ENCODE results near the gene PSMB5.

Gene PSMB5

DNA sequence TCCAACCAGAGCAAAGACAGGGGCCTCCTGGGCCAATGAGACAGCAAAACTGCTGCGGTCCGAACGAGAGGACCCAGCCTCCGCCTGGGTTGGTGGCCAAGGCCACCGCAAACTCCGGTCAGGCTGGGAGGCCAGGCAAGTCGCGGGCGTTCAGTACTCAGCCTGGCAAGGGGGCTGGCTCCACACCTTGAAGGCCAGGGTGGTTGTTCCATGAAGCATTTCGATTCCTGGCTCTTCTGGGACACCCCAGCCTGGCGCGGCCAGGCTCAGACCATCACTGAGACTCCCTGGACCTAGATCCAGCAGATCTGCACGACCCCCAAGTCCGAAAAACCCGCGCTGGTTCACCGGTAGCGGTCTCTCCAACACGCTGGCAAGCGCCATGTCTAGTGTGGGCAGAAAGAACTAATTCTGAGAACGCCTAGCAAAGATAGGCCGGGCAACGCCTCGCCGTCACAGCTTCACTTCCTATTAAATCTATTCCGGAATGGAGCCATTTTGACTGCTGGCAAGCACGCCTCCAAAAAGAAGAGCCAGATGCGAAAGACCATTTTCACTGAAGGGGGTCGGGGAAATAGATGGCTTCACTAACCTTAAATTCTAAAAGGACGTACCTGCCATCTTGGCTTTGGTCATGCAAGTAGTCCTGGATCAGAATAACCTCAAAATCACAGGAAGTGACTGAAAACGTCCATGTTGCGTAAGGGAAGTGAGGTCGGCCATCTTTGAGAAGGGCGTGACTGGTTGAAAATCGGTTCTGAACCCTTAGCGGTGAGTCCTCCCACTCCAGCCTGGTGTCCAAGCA lies at the start of gene PSMB5:
Gene PSMB5, minus strand, starts transcription at position 403 of the 805 bp plus-strand sequence. Its CDS starts 19 bp downstream, at position 384.
- no peak for DNase-seq

DNA sequence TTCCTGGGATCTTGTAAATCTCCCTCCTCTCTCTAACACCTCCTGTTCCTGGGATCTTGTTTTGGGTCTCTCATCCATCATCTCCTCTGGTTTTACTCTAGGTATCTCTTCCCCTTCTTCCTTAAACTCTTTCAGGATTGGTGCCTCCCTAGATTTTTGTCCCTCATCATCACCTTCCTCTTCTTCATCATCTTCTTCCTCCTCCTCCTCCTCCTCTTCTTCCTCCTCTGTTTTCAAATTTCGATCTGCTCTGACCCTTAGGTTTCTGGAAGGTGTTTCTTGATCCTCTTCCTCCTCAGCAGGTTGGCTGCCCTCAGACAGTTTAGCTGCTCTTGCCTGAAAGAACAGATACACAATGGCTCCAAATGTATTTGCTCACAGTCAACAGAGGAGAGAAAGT lies 45.8 kb upstream of the PSMB5 start:
- DNase-seq = no peak

DNA sequence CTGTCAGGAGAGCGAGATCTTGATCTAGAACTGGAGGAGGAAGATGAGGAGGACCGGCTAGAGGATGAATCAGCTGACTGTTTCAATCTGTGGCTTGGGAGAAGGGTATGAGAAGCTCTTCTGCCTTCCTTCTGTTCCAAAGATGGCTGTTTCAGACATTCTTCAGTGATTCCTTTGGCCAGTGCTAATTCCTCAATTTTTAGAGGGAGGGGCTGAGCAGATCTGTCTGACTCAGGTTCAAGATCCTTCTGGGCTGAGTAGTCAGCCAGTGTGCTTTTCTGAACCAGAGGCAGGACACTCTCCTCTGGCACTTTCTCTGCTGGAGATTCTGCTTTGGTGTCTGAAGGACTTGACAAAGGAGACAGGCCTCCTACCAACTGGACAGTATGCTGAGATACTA lies 45.0 kb upstream of the PSMB5 start:
- DNase-seq = no peak

DNA sequence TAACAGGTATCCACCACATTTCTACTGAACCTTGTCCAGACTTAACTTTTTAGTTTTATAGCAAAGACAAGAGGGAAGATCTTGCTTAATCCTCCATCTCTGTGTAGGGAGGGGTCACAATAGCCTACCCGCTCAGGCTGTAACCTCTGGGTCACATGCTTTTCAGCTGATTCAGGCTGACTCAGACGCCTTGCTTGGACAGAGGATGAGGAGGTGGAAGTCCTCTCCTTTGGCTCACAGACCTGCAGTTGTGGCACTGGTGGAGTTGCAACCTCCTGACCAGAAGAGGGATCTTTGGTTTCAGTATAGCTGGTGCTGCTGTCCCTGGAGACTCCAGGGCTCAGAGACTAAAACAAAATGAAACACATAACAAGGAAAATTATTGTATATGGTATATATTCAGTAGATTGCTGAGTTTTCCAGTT lies 44.0 kb upstream of the PSMB5 start:
- no peak for DNase-seq

DNA sequence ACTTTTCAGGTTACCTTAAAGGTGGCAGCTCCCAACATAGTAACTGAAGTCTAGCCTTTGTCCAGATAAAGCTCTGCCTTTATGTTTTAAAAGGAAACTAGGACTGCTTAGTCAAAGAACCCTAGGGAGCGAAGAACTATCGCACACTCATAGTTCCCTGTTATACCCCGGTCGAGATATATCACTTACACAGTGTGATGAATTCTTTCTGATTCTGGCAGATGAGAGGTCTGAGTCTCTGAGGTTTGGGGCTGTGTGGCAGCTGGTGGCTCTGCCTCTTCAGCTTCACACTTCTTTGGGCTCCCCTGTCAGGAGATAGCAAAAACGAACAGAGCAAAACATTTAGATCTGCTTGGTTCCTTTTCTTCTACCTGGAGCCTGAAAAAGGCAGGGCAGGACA lies 43.3 kb upstream of the PSMB5 start:
- DNase-seq = no peak

DNA sequence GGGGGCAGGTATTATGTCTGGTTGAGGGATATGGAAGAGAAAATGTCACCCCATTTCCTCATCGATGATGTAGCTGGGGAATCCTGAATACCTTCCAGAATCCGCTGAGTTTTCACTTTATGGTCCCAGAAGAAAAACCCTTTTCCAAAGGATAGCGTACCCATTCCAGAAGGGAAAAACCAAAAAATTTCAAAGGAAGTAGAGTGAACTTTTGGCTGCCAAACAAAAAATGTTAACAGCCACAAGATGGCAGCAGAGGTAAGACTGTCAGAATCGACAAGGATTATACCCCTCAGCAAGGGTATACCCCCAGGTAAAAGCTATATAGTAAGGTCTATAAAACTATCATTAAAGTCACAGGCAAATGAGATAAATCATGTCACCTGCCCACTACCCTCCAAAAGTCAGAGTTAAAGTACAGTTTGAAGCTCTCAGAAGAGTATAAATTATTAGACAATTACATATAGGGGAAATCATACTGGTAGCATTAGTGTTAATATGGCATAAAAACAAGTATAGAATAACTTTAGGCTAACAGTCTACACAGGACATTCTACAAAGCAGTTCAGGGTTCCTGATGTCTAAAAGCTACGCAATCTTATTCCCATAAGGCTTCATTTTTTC lies 42.2 kb upstream of the PSMB5 start:
- no peak for DNase-seq

DNA sequence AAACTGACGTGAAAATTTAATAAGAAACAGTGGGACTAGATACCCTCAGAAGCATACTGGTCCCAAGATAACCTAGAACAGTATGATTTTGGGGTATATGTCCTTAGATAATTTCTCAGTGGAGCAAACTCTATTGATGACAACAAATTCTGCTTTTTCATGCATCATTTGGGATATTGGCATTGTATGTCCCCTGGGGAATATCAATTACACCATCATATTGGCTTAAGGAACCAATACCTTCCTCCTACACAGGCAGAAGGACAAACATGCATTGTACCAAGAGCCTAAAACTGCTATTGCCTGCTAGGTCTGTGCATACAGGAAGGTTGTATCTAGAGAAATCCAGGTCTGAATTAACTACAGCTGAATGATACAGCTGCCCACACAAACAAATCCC lies 40.2 kb upstream of the PSMB5 start:
- no peak for DNase-seq

GRCh38 chr14:23071921-23072539 lies 37.3 kb upstream of the PSMB5 start:
- no peak for DNase-seq

- DNase-seq = no peak
These were observed 36.7 kb upstream of the PSMB5 start for GRCh38 chr14:23071244-23071920.

DNA sequence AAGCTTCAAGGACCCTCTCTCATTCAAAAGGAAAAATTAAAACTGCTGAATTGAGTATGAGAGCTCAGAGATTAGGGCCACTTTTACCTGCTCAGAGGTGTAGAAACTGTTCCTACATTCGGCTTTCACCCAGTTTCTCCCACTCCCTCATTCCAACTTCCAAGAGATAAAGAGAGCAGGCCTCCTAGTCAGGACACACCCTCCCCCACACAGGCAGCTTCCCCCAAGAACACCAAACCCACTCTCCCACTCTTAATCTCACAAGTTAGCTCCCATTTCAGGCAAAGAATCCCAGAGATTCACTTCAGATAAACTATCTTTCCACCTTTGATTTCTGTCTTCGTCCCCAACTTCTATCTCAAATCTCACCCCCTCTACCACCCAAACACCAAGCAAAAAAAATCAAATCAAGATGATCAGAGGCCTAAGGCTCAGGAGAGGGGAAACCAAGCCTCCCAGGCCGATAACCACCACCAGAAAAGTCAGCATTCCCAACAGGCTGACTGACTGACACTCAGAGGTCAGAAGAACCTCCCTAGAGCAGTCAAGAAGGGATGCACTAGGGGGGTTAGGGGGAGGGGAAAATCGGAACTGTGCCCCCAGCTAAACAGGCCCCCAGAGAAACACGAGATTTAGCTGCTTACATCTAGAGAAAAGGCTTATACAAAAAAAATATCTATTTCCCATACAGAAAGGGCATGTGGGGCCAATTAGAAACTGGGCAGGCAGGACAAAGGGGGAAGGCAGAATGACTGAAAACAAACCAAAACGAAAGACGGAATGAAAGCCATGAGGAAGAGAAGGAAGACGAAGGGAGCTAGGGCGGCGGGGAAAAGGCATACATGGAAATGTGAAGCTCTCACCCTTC lies 35.8 kb upstream of the PSMB5 start:
- DNase-seq = no peak

GRCh38 chr14:23069413-23069806 lies 34.7 kb upstream of the PSMB5 start:
- DNase-seq = no peak

GRCh38 chr14:23068789-23069412 lies 34.2 kb upstream of the PSMB5 start:
- no peak for DNase-seq

DNA sequence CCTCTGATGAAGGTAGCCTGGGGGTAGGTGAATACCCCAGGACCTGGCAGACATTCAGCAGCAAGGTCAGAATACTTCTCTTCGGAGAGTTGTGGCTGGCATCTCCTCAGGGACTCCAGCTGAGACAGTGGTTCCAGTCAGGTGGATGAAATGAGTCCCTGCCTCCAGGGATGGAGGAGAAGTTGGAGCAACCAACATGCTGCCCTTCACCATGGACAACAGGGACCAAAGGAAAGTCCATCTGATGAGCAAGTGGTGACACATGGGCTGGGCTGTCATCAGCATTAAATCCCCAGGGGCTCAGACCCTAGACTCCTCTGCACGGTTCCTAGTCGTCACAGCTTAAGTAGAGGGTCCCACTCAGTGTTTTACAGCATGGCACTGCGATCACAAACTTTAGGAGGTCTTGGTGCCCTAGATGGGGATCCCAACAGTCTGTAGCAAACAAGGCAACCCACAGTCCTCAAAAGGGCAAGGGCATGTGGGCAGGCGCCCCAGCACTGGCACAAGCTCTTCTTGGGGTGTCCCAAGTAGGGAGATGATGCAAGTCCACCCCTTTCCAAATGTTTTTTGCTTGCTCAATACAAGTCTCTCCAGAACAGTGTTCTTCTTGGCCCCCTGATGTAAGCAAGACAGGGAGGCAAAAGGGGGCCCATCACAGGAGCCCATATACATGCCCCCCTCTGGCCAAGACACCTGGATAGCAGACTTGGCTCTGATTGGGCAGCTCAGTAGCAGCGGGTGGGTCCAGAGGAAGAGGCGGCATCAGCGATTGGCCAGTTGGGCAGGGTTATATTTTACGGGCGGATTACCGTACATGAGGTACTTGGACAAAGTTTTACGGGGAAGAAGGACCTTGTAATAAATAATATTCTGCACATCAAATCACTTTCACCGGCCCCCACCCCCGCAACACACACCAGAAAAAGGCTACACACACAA lies 33.4 kb upstream of the PSMB5 start:
- no peak for DNase-seq

GRCh38 chr14:23066855-23067744 lies 32.4 kb upstream of the PSMB5 start:
- no peak for DNase-seq

DNA sequence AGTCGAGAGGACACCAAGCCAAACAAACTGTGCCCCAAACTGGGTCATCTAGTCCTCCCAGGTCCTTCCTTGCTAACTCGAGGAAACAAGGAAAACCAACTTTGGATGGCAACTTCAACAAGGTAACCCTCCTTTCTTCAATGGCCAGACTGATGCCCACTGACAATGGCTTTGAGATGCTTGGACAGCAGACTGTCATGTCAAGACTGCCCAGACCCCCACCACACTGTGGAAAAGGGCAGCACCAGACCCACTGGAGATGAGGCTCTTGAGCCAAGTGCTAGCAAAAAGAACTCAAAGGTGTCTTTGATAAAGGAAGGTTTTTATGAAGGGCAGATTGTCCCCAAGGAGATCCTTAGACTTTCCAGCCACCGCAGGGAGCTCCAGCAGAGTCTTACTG lies 31.7 kb upstream of the PSMB5 start:
- no peak for DNase-seq

DNA sequence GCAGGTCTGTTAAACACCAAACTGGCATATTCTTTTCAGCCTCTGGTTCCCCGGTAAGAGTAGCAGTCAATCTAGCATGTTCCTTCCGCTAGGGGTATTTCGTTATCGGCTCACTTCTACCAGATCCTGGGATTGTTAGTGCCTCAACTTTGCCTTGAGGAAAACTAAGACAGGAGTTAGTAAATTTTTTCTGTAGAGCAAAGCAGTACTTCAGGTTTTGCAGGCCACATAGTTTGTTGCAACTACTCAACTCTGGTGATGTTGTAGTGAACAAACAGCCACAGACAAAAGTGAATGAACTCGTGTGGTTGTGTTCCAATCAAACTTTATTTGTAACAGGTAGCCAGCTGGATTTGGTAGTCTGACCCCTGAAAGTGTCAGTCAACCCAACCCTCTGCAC lies 28.9 kb upstream of the PSMB5 start:
- no peak for DNase-seq

GRCh38 chr14:23062002-23062401 lies 27.3 kb upstream of the PSMB5 start:
- DNase-seq = no peak

DNA sequence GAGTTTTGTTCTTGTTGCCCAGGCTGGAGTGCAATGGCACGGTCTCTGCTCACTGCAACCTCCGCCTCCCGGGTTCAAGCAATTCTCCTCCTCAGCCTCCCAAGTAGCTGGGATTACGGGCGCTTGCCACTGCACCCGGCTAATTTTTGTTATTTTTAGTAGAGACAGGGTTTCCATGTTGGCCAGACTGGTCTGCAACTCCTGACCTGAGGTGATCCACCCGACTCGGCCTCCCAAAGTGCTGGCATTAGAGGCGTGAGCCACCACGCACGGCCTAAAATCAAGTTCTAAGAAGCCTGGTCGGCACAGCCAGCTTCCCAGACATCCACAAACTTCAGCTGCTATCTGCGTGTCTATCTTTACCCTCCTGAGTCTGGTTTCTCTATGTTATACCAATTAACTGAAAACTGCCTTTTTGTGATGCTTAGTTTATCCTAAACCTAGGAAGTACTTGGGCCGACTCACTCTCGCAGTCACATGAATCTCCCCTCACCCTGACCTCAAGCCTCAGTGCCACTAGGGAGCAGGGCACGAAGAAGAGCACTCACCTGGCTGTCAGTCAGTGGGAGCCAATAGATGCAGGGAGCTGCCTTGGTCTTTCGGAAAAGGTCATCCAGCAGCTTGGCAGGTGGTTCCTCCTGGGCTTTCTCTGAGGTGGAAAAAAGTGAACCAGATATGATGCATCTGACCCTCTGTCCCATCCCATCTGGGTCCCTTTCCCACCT lies 26.0 kb upstream of the PSMB5 start:
- DNase-seq = no peak

All from kidney glomerular epithelial cell (primary cell).